Measurements from ENCODE around the gene ASTL.
A peak's percentile ranks its signal among the peaks of the same experiment; 100 is the strongest.
"Not testable (repeated sequence)": the region's sequence is repeated elsewhere in the genome, so short reads cannot be mapped to it uniquely, and the experiment has no call there.

ASTL gene

GRCh38 chr2:96098900-96099590 lies 39.3 kb downstream of the ASTL start:
- DNase-seq (ENCODE audit: low spot score): no peak

- no peak for DNase-seq (ENCODE audit: low spot score)
These were observed 40.1 kb downstream of the ASTL start for GRCh38 chr2:96097951-96098823.

GRCh38 chr2:96097441-96097840 lies 40.9 kb downstream of the ASTL start:
- DNase-seq (ENCODE audit: low spot score): no peak

- no peak for DNase-seq (ENCODE audit: low spot score)
These were observed 43.1 kb downstream of the ASTL start for GRCh38 chr2:96095116-96095636.

- DNase-seq (ENCODE audit: low spot score): no peak
These were observed 44.8 kb downstream of the ASTL start for GRCh38 chr2:96093528-96093927.

GRCh38 chr2:96092951-96093350 lies 45.4 kb downstream of the ASTL start:
- DNase-seq (ENCODE audit: low spot score): no peak

GRCh38 chr2:96092573-96092877 lies 45.8 kb downstream of the ASTL start:
- no peak for DNase-seq (ENCODE audit: low spot score)

GRCh38 chr2:96091711-96092572 lies 46.4 kb downstream of the ASTL start:
- DNase-seq (ENCODE audit: low spot score): no peak

GRCh38 chr2:96091141-96091710 lies 47.1 kb downstream of the ASTL start:
- no peak for DNase-seq (ENCODE audit: low spot score)

GRCh38 chr2:96090196-96090926 lies 47.9 kb downstream of the ASTL start:
- peak; percentile 74 for DNase-seq (ENCODE audit: low spot score)

- DNase-seq (ENCODE audit: low spot score): peak; percentile 72
These were observed 48.7 kb downstream of the ASTL start for GRCh38 chr2:96089356-96090195.

GRCh38 chr2:96088340-96089335 lies 49.7 kb downstream of the ASTL start:
- DNase-seq (ENCODE audit: low spot score): no peak

- no peak for DNase-seq (ENCODE audit: low spot score)
These were observed 51.2 kb downstream of the ASTL start for GRCh38 chr2:96087130-96087529.

GRCh38 chr2:96085541-96086355 lies 52.6 kb downstream of the ASTL start:
- DNase-seq (ENCODE audit: low spot score): no peak

GRCh38 chr2:96084858-96085518 lies 53.3 kb downstream of the ASTL start:
- not testable (repeated sequence) for DNase-seq (ENCODE audit: low spot score)

GRCh38 chr2:96083989-96084857 lies 54.1 kb downstream of the ASTL start:
- no peak for DNase-seq (ENCODE audit: low spot score)
